Loucy (cell line): Measurements from ENCODE around the gene LDLRAD4.

Source experiments
- H2AFZ ChIP-seq: fragments of 200-600 bp; sonication (generic); 2 replicates; pipeline ENCODE4 v1.6.0; 2016; ENCODE audit warnings: antibody characterized with exemption, mild to moderate bottlenecking, low read length, moderate library complexity
- H3F3A ChIP-seq: fragments of 200-600 bp; 2 replicates; pipeline ENCODE4 v1.6.0; 2016; ENCODE audit warnings: antibody characterized with exemption, low read depth, mild to moderate bottlenecking
- H3K27me3 ChIP-seq: fragments of 200-600 bp; sonication (generic); 2 replicates; pipeline ENCODE4 v1.6.1; 2014; ENCODE audit warnings: low read length, mild to moderate bottlenecking; ENCODE audit not compliant: insufficient read depth, poor library complexity, severe bottlenecking
- H3K36me3 ChIP-seq: fragments of 200-600 bp; sonication (generic); 2 replicates; pipeline ENCODE4 v1.6.1; 2016; ENCODE audit warnings: low read length; ENCODE audit not compliant: insufficient read depth
- H3K4me1 ChIP-seq: fragments of 200-600 bp; sonication (generic); 2 replicates; pipeline ENCODE4 v1.5.1; 2014; ENCODE audit warnings: low read length, mild to moderate bottlenecking; ENCODE audit not compliant: insufficient read depth, poor library complexity, severe bottlenecking
- H3K4me2 ChIP-seq: fragments of 200-600 bp; sonication (generic); 2 replicates; pipeline ENCODE4 v1.6.0; 2014; ENCODE audit warnings: antibody characterized with exemption, low read length, low read depth, mild to moderate bottlenecking; ENCODE audit not compliant: poor library complexity, severe bottlenecking
- H3K4me3 ChIP-seq: fragments of 200-600 bp; sonication (generic); 2 replicates; pipeline ENCODE4 v1.5.1; 2014; ENCODE audit warnings: low read length, mild to moderate bottlenecking, mixed read lengths; ENCODE audit not compliant: poor library complexity, severe bottlenecking
- H3K79me2 ChIP-seq: fragments of 200-600 bp; sonication (generic); 2 replicates; pipeline ENCODE4 v1.6.1; 2014; ENCODE audit warnings: low read length; ENCODE audit not compliant: insufficient read depth
- H3K9ac ChIP-seq: fragments of 200-600 bp; sonication (generic); 2 replicates; pipeline ENCODE4 v1.6.0; 2014; ENCODE audit warnings: mild to moderate bottlenecking, low read depth, low read length, moderate library complexity; ENCODE audit not compliant: poor library complexity, severe bottlenecking
- H3K9me2 ChIP-seq: fragments of 200-600 bp; sonication (generic); replicated peaks from 2 replicates; pipeline ENCODE4 v1.6.1; 2016; ENCODE audit warnings: low read depth, low read length, mixed read lengths
- H3K9me3 ChIP-seq: fragments of 200-600 bp; sonication (generic); 2 replicates; pipeline ENCODE4 v1.6.1; 2014; ENCODE audit warnings: mild to moderate bottlenecking, antibody characterized with exemption, low read length, low read depth; ENCODE audit not compliant: insufficient read depth
- H4K20me1 ChIP-seq: fragments of 200-600 bp; sonication (generic); 2 replicates; pipeline ENCODE4 v1.6.0; 2014; ENCODE audit warnings: antibody characterized with exemption, low read length, mild to moderate bottlenecking; ENCODE audit not compliant: insufficient read depth, poor library complexity, severe bottlenecking
- EZH2phosphoT487 ChIP-seq: fragments of 200-600 bp; IDR thresholded peaks from 2 replicates; pipeline ENCODE4 v1.6.1; 2018; ENCODE audit warnings: antibody characterized with exemption, mild to moderate bottlenecking, moderate library complexity, borderline replicate concordance
- TF ChIP-seq, protein P1 (sequence below): fragments of 200-600 bp; sonication (generic); conservative IDR thresholded peaks from 2 replicates; pipeline ENCODE4 v1.5.1; 2014; ENCODE audit warnings: mild to moderate bottlenecking, antibody characterized with exemption, low read length

LDLRAD4 gene

DNA sequence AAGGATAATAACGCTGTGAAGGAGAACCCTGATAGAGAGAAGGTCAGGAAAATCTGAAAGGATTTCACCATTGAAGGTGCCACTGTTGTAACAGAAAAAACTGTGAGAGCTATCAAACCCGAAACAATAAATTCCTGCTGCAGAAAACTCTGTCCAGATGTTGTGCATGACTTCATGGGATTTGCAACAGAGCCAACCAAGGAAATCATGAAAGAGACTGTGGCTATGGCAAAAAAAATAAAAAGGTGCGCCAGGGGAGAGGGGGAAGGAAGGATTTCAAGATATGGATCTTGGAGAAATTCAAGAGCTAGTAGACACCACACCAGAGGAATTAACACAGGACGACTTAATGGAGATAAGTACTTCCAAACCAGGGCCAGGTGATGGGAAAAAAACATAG is 88.0 kb downstream of the LDLRAD4 start:
- Histone ChIP-seq H3K4me3 (no peak overlapping the region), H3K9me2 (no peaks in the 10 kb centered on the region), H3F3A (peaks cover 7% of the 10 kb centered on the region; the same call in 1 of the 2 replicates), H4K20me1 (no peaks in the 10 kb centered on the region), H2AFZ (no peak overlapping the region), H3K36me3 (no peaks in the 10 kb centered on the region), H3K9ac (no peak overlapping the region), H3K9me3 (no peaks in the 10 kb centered on the region), H3K27me3 (no peaks in the 10 kb centered on the region), H3K4me1 (peaks cover 85% of the 10 kb centered on the region), H3K4me2 (no peak overlapping the region), H3K79me2 (peaks cover 25% of the 10 kb centered on the region; the same call in 1 of the 2 replicates)
- TF ChIP-seq, protein P1, sequence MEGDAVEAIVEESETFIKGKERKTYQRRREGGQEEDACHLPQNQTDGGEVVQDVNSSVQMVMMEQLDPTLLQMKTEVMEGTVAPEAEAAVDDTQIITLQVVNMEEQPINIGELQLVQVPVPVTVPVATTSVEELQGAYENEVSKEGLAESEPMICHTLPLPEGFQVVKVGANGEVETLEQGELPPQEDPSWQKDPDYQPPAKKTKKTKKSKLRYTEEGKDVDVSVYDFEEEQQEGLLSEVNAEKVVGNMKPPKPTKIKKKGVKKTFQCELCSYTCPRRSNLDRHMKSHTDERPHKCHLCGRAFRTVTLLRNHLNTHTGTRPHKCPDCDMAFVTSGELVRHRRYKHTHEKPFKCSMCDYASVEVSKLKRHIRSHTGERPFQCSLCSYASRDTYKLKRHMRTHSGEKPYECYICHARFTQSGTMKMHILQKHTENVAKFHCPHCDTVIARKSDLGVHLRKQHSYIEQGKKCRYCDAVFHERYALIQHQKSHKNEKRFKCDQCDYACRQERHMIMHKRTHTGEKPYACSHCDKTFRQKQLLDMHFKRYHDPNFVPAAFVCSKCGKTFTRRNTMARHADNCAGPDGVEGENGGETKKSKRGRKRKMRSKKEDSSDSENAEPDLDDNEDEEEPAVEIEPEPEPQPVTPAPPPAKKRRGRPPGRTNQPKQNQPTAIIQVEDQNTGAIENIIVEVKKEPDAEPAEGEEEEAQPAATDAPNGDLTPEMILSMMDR: no peak
- no peak for TF ChIP-seq EZH2phosphoT487

DNA sequence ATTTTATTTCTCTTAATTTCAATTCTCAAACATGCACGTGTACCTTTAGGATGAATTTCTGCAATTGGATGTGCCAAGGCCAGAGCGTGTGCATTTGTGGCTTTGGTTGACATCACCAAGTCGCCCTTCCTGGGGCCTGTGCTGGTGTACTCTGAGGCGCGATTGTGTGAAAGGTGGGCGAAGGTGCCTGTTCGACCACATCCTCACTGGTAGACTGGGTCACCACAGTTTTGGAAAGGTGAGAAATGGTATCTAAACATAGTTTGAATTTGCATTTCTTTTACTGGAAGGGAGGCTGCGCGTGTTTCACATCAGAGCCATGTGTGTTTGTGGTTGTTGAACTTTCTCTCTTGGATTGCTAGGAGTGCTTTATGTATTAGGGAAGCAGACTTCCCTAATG is 89.8 kb downstream of the LDLRAD4 start:
- peaks cover 19% of the 10 kb centered on the region; the same call in 1 of the 2 replicates for H3K79me2 ChIP-seq
- no peak overlapping the region for H3K4me3 ChIP-seq
- no peaks in the 10 kb centered on the region for H3K9me2 ChIP-seq
- peak overlapping the region; percentile 15 for H3K9ac ChIP-seq
- no peak overlapping the region for H2AFZ ChIP-seq
- H3K27me3 ChIP-seq: no peaks in the 10 kb centered on the region
- H4K20me1 ChIP-seq: no peaks in the 10 kb centered on the region
- H3K36me3 ChIP-seq: no peaks in the 10 kb centered on the region
- peaks cover 12% of the 10 kb centered on the region; the same call in 1 of the 2 replicates for H3F3A ChIP-seq
- H3K9me3 ChIP-seq: no peaks in the 10 kb centered on the region
- H3K4me2 ChIP-seq: peak overlapping the region; percentile 49
- H3K4me1 ChIP-seq: peaks cover 78% of the 10 kb centered on the region
- TF ChIP-seq, protein P1: no peak
- no peak for TF ChIP-seq EZH2phosphoT487

DNA sequence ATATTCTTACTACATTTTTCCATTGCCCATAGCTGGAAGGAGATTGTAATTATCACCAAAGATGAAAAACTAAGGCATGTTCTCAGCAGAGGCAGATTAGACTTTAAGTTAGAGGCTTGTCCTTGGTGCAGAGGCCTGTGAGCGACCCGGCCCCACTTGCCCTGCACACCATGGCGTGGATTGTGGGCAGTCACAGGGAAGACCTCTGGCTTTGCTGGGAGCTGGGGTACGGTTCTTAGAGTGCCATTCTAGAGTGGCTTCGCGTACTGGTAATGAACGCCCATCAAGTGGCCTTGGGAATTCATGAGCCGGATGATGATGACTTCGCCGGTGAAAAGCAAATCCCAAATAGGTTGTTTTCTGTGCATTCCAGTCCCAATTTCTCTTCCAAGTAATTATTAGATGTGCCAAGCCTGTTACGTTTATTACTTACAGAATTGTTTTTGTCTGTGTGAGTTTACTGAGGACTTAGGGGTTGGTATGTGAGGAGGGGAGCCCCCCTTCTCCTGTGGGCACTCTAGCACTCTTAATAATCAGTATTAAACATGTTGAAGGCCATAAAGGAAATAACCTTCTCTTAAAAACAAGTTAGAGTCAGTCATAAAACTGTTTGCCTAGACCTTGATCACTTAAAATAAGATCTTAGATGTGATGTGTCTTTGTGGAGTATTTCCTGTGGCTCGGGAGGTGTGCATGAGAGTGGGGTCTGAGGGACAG is 90.6 kb downstream of the LDLRAD4 start:
- Histone ChIP-seq H3K9me2 (no peaks in the 10 kb centered on the region), H3K9me3 (no peaks in the 10 kb centered on the region), H3K4me2 (peak overlapping the region; percentile 49), H3K9ac (peak overlapping the region; percentile 15), H3K4me1 (peaks cover 78% of the 10 kb centered on the region), H3K4me3 (no peak overlapping the region), H4K20me1 (no peaks in the 10 kb centered on the region), H2AFZ (no peak overlapping the region), H3K79me2 (peaks cover 18% of the 10 kb centered on the region; the same call in 1 of the 2 replicates), H3K36me3 (no peaks in the 10 kb centered on the region), H3K27me3 (no peaks in the 10 kb centered on the region), H3F3A (peaks cover 12% of the 10 kb centered on the region)
- peak; percentile 73; the same call in 1 of the 2 replicates for TF ChIP-seq EZH2phosphoT487
- TF ChIP-seq, protein P1: no peak
